Activated naive CD4-positive, alpha-beta T cell treated with anti-CD3 and anti-CD28 coated beads, Interleukin-2, amount 50 U/mL, for 72 hours (primary cell): ENCODE measurements around the gene SRRM5. TPM values are rescaled to one million over a fixed set of nuclear protein-coding genes. Genes with fewer than 3 reads are reported as not detected.

Experiments used
- ATAC-seq, 2 donors: fragments of 150-1000 bp; cut with Tn5 transposase; 2 replicates each; pipeline ENCODE4 v1.10.0; 2021; ENCODE audit warnings: mild to moderate bottlenecking in 2 of 2, moderate library complexity in 2 of 2
- DNase-seq, 2 donors: peaks; one replicate each; pipeline ENCODE4 v3.0.0; 2021 to 2022; ENCODE audit warnings: low spot score in 2 of 2
- H3K27ac Mint-ChIP-seq, 2 donors: one replicate each; pipeline ENCODE4 v1.8.0; 2022; ENCODE audit warnings: mild to moderate bottlenecking in 2 of 2, mixed read lengths in 2 of 2
- H3K36me3 Mint-ChIP-seq, 2 donors: one replicate each; pipeline ENCODE4 v1.8.0; 2022; ENCODE audit warnings: mixed read lengths in 2 of 2
- H3K9me3 Mint-ChIP-seq, 2 donors: one replicate each; pipeline ENCODE4 v1.8.0; 2022; ENCODE audit warnings: mixed read lengths in 2 of 2
- total RNA-seq, 2 donors: library from RNA; stranded (reverse); gene quantifications; one replicate each; pipeline ENCODE4 v1.2.3, GENCODE V29; 2022

The SRRM5 gene, protein sequence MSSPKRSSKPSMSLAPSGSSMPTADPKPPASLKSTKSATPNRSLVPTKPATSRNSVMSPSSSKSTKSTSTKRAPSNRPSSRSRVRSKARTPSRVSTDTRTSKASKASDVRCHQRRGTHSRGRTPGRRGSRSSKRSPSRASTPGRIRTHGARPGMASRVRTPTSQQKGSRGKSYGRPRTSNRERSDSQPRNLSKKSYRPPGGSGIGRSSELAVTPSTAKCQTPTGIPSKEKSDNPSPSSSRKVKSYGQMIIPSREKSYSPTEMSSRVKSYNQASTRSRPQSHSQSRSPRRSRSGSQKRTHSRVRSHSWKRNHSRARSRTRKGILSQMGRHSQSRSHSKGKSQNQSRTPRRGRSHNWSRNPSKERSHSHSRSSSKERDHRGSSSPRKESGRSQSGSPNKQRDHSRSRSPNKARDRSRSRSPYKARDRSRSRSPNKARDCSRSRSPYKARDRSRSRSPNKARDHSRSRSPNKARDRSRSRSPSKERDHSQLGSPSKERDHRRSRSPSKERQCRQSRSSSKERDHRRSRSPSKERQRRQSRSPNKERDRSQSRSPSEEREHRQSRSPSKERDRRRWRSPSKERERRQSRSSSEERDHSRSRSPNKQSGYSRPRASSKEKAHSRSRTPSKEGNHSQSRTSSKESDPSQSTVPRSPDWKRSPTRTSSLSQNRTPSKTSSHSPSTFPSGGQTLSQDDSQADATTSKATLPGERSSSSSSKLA
- total RNA-seq = under 1 TPM; 0.68 to 0.80 TPM

DNA sequence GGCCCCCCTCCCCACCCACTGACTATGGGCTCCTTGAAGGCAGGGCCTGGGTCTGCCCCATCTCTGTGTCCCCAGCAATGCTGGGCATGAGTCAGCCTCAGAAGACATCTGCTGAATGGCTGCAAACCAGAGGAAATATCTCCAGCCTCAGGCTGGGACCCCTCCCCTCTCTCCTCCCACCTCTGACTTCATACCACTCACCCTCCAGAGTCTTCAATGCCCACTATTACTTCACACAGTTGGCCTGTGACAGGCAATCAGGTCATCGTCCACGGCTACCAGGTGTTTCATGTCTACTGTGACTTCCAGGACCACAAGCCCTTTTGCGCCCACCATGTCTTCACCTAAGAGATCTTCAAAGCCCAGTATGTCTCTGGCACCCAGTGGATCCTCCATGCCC is at the start of gene SRRM5:
TSS of gene SRRM5 (plus strand) at position 301 of the 400 bp plus-strand sequence. CDS start at position 335, 34 bp downstream.
- no peak for ATAC-seq
- Mint-ChIP-seq H3K27ac (peak within 1 kb of the TSS; percentile 67 to 76), H3K9me3 (no peaks in the 10 kb centered on the region), H3K36me3 (no peaks in the 10 kb centered on the region)
- no peak for DNase-seq

DNA sequence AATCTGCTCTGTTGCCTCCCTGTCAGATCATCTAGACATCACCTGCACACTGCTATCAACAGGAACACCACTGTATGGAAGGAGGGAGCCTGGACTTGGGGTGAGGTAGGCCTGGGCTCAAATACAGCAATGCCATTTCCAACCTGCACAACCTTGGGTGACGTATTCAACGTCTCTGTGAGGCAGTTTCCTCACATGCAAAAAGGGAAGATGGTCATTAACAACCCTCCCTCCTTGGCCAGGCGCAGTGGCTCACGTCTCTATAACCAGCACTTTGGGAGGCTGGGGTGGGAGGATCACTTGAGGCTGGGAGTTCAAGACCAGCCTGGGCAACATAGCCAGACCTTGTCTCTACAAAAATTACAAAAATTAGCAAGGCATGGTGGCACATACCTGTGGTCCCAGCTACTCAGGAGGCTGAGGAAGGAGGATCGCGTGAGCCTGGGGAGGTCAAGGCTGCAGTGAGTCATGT is 49.6 kb upstream of the SRRM5 start:
- no peak for DNase-seq

DNA sequence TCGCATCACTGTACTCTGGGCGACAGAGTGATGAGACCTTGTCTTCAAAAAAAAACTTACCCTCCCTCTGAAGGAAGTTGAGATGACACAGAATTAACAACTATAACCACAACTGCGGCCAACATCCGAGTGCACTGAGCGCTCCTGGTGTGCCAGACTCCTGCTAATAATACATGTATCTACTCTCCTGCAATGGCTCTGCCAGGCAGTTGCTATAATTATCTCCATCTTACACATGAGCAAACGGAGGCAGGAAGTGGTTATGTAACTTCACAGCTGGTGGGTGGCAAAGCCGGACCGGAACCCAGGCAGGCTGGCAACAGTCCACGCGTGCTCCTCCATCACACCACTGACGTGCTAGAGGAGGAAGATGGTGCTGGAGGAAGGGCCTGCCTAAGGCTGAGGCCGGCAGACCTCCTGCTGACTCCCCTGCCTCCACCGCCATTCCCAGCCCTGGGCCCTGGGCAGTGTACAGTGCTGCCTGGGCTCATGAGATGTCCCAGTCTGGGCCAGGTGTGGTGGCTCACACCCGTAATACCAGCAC is 49.1 kb upstream of the SRRM5 start:
- DNase-seq = peak; percentile 53 to 86
- ATAC-seq = peak; percentile 91 to 97
- Mint-ChIP-seq H3K9me3 (peaks cover 3% of the 10 kb centered on the region in 2 donors), H3K27ac (peak overlapping the region; percentile 97 to 99), H3K36me3 (peaks cover 6 to 29% of the 10 kb centered on the region in 2 donors)

More for the DNA sequence above, 49.6 kb upstream of the SRRM5 start:
- peaks cover 3% of the 10 kb centered on the region in 2 donors for H3K9me3 Mint-ChIP-seq
- ATAC-seq = peak in 1 of 2 donors; percentile 30
- peak overlapping the region; percentile 97 to 99 for H3K27ac Mint-ChIP-seq
- peaks cover 6 to 29% of the 10 kb centered on the region in 2 donors for H3K36me3 Mint-ChIP-seq

DNA sequence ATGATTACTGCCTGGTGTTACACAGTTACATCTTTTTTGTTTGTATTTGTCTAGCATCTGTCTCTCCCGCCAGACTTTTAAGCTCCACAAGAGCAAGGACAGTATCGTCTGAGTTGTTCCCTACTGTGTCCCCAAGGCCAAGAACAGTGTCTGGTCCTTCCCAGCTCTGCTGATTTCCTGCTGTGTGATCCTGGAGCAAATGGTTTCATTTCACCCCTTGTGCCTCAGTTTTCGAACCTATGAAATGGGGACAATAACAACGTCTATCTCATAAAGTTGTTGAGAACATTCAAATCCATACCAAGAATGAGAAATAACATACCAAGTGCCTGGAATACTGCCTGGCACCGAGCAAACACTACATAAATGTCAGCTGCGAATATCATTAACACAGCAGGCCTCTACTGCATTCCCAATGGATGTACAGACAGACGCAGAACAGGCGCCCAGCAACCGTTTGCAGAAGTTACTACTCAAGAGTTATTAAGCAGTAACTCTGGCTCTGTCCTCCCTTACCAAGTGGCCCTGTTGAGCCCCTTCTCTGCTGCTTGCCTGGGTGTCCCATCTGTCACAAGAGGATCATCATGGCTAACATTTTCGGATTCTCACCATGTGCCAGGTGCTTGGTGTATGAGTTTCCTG is 48.0 kb upstream of the SRRM5 start:
- no peak for DNase-seq
- peaks cover 6 to 29% of the 10 kb centered on the region in 2 donors for H3K36me3 Mint-ChIP-seq
- ATAC-seq = no peak

DNA sequence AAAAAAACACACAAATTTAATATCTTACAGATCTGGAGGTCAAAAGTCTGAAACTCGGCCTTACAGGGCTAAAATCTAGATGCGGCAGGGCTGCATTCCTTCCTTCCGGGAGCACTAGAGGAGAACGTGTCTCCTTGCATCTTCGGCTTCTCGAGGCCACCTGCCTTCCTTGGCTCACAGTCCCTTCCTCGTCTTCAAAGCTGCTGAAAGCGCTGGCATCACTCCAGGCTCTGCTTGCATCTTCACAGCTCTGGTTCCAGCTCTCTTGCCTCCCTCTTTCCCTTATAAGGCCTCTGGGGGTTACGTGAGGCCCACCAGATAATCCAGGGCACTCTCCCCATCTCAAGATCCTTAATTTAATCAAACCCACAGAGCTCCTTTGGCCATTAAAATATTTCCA is 47.1 kb upstream of the SRRM5 start:
- peaks cover 6 to 29% of the 10 kb centered on the region in 2 donors for H3K36me3 Mint-ChIP-seq
- DNase-seq = no peak
- H3K27ac Mint-ChIP-seq = peak overlapping the region; percentile 41 to 99
- peaks cover 3% of the 10 kb centered on the region in 2 donors for H3K9me3 Mint-ChIP-seq
- ATAC-seq = no peak

More for the DNA sequence above, 48.0 kb upstream of the SRRM5 start:
- Mint-ChIP-seq H3K9me3 (peaks cover 3% of the 10 kb centered on the region in 2 donors), H3K27ac (peak overlapping the region; percentile 27 to 99)

DNA sequence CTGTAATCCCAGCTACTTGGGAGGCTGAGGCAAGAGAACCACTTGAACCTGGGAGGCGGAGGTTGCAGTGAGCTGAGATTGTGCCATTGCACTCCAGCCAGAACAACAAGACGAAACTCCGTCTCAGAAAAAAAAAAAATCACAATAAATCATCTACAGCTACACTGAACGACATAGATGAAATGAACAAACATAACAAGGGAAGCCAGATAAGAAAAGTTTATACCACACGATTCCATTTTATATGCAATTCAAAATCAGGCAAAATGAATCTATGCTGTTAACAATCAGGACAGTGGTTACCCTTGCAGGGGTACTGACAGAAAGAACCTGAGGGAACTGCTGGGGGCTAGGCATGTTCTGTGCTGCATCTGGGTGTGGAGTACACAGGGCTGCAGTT is 42.2 kb upstream of the SRRM5 start:
- ATAC-seq = no peak
- no peak for DNase-seq
- H3K36me3 Mint-ChIP-seq = no peaks in the 10 kb centered on the region
- H3K27ac Mint-ChIP-seq = peak overlapping the region in 1 of 2 donors; percentile 42
- H3K9me3 Mint-ChIP-seq = no peaks in the 10 kb centered on the region

DNA sequence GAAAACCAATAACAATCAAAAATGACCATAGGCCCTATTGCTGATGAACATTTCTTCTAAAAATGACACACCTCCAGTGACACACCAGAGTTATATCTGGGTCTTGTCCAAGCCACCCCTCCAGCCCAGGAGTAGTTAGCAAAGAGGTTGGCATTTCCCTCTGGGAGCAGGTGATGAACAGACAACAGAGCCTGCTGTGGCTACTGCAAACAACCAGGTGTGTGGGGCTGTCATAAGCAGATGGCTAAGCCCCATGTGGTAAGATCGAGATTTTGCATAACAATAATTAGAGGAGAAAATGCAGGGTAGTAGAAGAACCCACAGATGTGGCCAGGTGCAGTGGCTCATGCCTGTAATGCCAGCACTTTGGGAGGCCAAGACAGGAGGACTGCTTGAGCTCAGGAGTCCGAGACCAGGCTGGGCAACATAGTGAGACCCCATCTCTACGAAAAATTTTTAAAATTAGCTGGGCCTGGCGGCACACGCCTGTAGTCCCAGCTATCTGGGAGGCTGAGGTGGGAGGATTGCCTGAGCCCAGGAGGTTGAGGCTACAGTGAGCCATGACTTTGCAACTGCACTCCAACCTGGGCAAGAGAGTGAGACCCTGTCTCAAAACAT is 41.6 kb upstream of the SRRM5 start:
- H3K36me3 Mint-ChIP-seq = peaks cover 4 to 5% of the 10 kb centered on the region in 2 donors
- H3K27ac Mint-ChIP-seq = peak overlapping the region in 1 of 2 donors; percentile 42
- no peaks in the 10 kb centered on the region for H3K9me3 Mint-ChIP-seq
- DNase-seq (no peak), ATAC-seq (no peak)

DNA sequence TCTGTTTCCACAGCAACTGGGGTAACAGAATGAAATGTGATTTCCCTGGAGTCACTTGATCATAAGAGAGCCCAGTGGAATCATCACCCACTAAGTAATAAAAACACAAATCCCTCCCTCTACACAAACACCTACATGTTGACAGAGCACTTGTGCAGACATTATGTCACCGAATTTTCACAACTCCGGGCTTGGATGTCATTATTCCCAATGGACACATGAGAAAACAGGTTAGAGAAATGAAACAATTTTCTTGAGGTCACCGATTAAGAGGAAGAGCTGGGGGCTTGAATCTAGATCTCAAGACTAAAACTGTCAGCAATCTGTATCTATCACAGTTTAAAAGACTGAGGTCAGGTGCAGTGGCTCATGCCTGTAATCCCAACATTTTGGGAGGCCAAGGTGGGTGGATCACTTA is 39.7 kb upstream of the SRRM5 start:
- ATAC-seq (no peak), DNase-seq (no peak)
- Mint-ChIP-seq H3K27ac (peak overlapping the region in 1 of 2 donors; percentile 38), H3K9me3 (no peaks in the 10 kb centered on the region), H3K36me3 (peaks cover 5 to 6% of the 10 kb centered on the region in 2 donors)

DNA sequence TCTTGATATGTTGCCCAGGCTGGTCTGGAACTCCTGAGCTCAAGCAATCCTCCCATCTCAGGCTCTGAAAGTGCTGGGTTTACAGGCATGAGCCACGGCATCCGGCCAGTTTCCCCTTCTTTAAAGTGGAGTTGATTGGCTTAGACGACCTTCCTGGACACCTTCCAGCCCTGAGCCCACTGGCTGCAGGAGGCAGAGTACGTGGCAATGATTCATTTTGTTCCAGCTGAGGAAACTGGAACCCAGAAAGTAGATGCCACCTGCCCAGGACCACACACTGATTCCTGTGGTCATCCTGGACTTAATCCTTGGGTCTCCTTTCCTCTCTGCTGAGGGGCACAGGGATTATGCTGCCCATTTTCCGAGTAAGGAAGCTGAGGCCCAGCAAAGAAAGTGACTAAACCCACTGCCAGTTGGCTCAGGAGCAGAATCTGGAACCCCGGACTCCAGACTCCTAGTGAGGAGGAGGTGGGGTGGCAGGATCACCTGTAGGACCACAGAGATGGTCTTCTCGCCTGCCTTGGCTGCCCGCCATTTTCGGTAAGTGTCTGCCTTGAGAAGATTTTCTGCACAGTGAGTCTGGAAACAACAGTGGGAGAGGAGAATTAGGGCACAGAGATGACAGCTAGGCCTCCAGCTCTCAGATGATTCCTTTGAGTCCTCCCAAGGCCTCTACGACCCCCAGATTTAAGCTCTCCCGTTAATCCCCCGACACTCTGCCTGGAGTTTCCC is 37.3 kb upstream of the SRRM5 start:
- Mint-ChIP-seq H3K36me3 (peaks cover 7% of the 10 kb centered on the region in 2 donors), H3K27ac (peak overlapping the region; percentile 98 to 99), H3K9me3 (no peaks in the 10 kb centered on the region)
- ATAC-seq (no peak), DNase-seq (no peak)

DNA sequence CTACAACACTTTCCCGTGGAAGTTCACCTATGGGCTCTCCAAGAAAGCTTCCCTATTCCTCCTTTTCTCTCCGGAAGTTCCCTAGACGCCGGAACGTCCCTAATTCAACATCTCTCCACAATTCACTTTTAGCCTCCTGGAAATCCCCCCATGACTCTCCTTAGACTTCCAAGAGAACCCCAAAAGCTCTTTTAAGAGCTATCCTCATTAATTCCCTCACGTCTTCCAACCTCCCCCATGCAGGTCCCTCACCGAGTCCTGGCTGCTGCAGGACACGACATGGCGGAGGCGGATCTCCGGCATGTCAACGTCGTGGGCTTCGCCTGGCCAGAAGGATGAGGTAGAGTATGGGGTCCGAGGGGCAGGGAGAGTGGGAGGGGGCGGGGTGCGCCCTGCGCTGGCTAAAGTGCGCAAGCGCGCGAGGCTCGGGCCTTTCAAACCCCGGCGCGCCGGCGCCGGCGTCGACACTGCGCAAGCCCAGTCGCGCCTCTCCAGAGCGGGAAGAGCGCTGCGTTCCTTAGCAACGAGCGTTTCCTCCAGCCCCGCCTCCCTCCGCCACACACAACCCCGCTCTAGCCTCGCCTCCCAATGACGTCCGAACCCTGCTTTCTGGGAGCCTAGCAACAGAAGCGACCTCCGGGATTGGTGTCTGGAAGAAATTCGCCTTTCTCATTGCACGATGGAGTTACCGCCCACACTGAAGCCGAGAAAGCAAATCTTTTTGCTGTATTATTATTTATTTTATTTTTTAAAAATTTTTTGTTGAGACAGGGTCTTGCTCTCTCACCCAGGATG is 36.5 kb upstream of the SRRM5 start, which contains the start of the genes PINLYP and XRCC1:
TSS of gene PINLYP (plus strand) at position 646 of the 795 bp plus-strand sequence. CDS start 1,391 bp downstream, outside the sequence.
TSS of gene XRCC1 (minus strand) at position 372 of the 795 bp plus-strand sequence. CDS start at position 303, 69 bp downstream.
- DNase-seq (peak; percentile 92 to 94), ATAC-seq (peak; percentile 99 to 100)
- Mint-ChIP-seq H3K36me3 (peaks cover 13 to 14% of the 10 kb centered on the region in 2 donors), H3K27ac (peak within 1 kb of the TSS; percentile 98 to 99), H3K9me3 (no peaks in the 10 kb centered on the region)

DNA sequence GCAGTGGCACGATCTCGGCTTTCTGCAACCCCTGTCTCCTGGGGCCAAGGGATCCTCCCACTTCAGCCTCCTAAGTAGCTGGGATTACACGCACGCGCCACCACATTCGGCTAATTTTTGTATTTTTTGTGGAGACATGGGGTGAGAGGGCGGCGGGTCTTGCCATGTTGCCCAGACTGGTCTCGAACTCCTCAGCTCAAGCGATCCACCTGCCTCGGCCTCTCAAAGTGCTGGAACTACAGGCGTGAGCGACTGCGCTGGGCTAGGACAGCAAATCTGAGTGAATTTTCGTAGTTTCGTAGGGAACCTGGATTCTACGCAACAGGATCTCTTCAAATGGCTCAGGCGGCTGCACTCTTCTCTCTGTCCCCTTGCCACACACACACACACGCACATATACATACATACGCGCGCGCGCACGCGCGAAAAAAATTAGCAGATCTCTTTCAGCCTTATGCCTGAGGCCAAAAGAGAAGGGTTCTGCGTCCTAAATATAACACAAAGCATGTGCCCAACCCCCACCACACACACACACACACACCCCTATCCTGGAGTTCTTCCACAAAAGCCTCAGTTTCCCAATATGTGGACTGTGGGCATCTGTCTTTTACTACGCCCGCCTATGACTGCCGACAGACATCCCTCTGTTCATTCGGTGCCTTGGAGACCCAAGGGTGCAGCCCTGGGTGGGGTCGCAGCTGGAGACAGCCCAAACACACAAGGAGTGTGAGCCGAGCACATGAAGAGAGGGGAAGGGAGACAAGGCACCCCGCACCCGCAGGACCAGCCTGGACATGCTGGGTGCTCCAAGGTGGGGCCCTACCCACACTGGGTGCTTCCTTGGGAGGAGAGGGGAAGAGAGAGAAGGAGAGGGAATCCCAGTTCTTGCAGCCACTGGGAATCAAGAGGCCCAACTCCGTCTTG is 35.7 kb upstream of the SRRM5 start:
- Mint-ChIP-seq H3K36me3 (peaks cover 13 to 14% of the 10 kb centered on the region in 2 donors), H3K9me3 (no peaks in the 10 kb centered on the region), H3K27ac (peak overlapping the region; percentile 92 to 98)
- ATAC-seq = no peak
- DNase-seq = no peak

DNA sequence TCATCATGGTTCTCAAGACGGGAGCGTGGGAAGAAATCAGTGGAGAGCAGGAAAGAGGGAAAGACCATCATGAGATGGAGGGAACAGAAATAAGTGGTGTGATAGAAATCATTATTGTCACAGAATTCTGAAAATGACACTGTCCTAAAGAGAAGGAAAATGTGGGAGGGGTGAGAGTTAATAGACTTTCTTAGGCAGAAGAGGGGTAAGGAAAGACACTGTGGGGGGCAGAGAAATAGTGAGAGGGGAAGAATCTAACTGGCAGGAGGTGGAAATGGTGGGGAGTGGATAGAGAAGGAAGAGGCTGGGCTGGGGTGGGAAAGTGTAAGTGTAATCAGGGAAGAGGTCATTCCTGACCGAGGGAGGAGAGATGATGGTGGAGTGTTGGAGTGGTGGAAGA is 33.1 kb upstream of the SRRM5 start:
- DNase-seq = no peak
- H3K27ac Mint-ChIP-seq = peak overlapping the region in 1 of 2 donors; percentile 93
- H3K9me3 Mint-ChIP-seq = no peaks in the 10 kb centered on the region
- peaks cover 13 to 14% of the 10 kb centered on the region in 2 donors for H3K36me3 Mint-ChIP-seq
- no peak for ATAC-seq

DNA sequence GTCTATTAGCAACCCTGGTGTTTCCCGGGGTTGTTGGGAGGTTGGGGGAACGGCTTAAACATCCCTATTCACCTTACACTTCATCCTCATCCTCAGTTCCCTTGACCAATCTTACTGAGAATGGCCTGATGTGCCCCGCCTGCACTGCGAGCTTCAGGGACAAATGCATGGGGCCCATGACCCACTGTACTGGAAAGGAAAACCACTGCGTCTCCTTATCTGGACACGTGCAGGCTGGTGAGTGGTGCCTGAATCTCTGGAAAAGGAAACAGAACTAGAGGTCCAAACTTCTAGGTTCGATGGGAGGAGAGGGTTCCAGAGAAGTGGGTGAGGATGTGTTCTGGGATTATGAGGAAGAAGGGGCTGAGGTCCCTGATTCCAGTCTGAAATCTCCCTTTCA is 30.4 kb upstream of the SRRM5 start:
- no peak overlapping the region for H3K27ac Mint-ChIP-seq
- H3K9me3 Mint-ChIP-seq = no peaks in the 10 kb centered on the region
- peaks cover 7 to 18% of the 10 kb centered on the region in 2 donors for H3K36me3 Mint-ChIP-seq
- DNase-seq = no peak
- no peak for ATAC-seq

DNA sequence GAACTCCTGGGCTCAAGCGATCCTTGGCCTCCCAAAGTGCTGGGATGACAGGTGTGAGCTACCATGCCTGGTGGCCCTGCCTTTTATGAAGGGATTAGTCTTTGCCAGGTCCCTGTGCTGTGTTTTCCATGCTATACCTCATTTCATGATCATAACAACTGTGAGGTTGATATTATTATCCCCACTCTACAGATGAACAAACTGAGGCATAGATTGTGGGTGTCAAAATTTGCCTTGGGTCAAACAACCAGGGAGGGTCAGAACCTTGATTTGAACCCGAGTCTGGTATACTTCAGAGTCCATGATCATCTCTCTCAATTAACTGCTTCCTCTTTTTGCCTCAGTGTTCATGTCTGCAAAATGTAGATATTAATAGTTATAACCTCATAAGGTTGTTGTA is 29.4 kb upstream of the SRRM5 start:
- ATAC-seq = no peak

More for the DNA sequence above, 29.4 kb upstream of the SRRM5 start:
- DNase-seq = no peak
- Mint-ChIP-seq H3K27ac (no peak overlapping the region), H3K9me3 (no peaks in the 10 kb centered on the region), H3K36me3 (peaks cover 7 to 18% of the 10 kb centered on the region in 2 donors)
